ENCODE measurements around the gene IMPA2. TPM values are rescaled to one million over a fixed set of nuclear protein-coding genes. Genes with fewer than 3 reads are reported as not detected.
"Not testable (repeated sequence)": the region's sequence is repeated elsewhere in the genome, so short reads cannot be mapped to it uniquely, and the experiment has no call there.

Gene IMPA2
- total and polyA plus RNA-seq, 2 of the 13 experiments (the other 11 are each of a cell fraction or from before 2014, with no cell fraction given) = 37.8 to 71.8 TPM

DNA sequence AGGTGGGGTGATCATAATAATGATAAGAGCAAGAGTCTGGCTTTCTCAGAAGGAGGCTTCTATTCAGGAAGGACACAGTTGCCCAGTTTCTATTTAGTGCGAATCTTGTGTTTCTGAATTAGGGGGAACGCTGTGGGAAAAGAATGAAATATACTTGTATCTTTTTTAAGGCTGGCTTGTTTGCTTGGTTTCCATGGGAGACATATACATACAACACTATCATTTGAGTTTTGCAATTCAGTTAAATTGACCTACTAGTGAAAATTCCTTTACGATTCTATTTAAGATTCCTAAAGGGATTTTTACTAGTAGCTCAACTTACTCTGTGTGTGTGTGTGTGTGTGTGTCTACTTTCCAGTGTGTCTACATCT is 87.6 kb downstream of the IMPA2 start:
- Histone ChIP-seq H3K79me2 (ENCODE audit: insufficient read depth, low read length) (no peaks in the 10 kb centered on the region), H3K9ac (ENCODE audit: insufficient read depth, low read depth, low read length) (no peak overlapping the region), H3K4me3 (replicated peaks in 1 of 3; ENCODE audit: insufficient read depth in 1 of 3, low read depth in 2 of 3, low read length in 3 of 3) (no peak overlapping the region), H3K4me2 (ENCODE audit: low read depth, low read length) (no peak overlapping the region), H3K27me3 (ENCODE audit: control insufficient read depth in 1 of 2, insufficient read depth in 2 of 2, low read length in 2 of 2) (peaks cover 0 to 12% of the 10 kb centered on the region in 2 experiments; a peak in 3 of 5 replicates), H3K4me1 (ENCODE audit: insufficient read depth, low read length) (no peaks in the 10 kb centered on the region), H3K36me3 (replicated peaks in 1 of 2; ENCODE audit: control insufficient read depth in 1 of 2, insufficient read depth in 2 of 2, low read length in 2 of 2) (no peaks in the 10 kb centered on the region), H2AFZ (ENCODE audit: low read length) (no peak overlapping the region), H3K27ac (ENCODE audit: extremely low read length, insufficient read depth, low read length) (no peak overlapping the region), H4K20me1 (ENCODE audit: insufficient read depth, low read length) (no peaks in the 10 kb centered on the region), H3K9me3 (ENCODE audit: low read length) (no peaks in the 10 kb centered on the region)
- ChIA-PET CTCF (ENCODE audit: low intra/inter-chr PET ratio, low total read pairs) (no interaction called here), POLR2A (no interaction called here)
- FAIRE-seq (no peak), DNase-seq (ENCODE audit: low spot score) (no peak), ATAC-seq (no peak)
- 44% methylated on average over 3 of the region's 3 CpGs for WGBS (ENCODE audit: low lambda C conversion rate)
- no TSS peak for BruUV-seq (replicated peaks)
- TF ChIP-seq ZNF615 (CRISPR knock-in tag; IDR thresholded peaks at IDR 0.05; ENCODE audit: borderline replicate concordance) (no peak), ISX (CRISPR knock-in tag; conservative IDR thresholded peaks at IDR 0.05) (no peak), NFIB (CRISPR knock-in tag; IDR thresholded peaks at IDR 0.05; ENCODE audit: borderline replicate concordance) (no peak), SP4 (CRISPR knock-in tag; IDR thresholded peaks at IDR 0.05) (no peak), SMARCE1 (IDR thresholded peaks at IDR 0.05; ENCODE audit: borderline replicate concordance) (no peak), SOX5 (CRISPR knock-in tag; IDR thresholded peaks at IDR 0.05; ENCODE audit: borderline replicate concordance) (no peak), CENPT (CRISPR knock-in tag; IDR thresholded peaks at IDR 0.05; ENCODE audit: low read depth) (no peak), SMAD3 (CRISPR knock-in tag; IDR thresholded peaks at IDR 0.05) (no peak), CCDC6 (CRISPR knock-in tag; IDR thresholded peaks at IDR 0.05) (no peak)
- TF ChIP-seq, protein P1, sequence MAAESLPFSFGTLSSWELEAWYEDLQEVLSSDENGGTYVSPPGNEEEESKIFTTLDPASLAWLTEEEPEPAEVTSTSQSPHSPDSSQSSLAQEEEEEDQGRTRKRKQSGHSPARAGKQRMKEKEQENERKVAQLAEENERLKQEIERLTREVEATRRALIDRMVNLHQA (CRISPR knock-in tag; IDR thresholded peaks at IDR 0.05) = no peak
- TF ChIP-seq, protein P2, sequence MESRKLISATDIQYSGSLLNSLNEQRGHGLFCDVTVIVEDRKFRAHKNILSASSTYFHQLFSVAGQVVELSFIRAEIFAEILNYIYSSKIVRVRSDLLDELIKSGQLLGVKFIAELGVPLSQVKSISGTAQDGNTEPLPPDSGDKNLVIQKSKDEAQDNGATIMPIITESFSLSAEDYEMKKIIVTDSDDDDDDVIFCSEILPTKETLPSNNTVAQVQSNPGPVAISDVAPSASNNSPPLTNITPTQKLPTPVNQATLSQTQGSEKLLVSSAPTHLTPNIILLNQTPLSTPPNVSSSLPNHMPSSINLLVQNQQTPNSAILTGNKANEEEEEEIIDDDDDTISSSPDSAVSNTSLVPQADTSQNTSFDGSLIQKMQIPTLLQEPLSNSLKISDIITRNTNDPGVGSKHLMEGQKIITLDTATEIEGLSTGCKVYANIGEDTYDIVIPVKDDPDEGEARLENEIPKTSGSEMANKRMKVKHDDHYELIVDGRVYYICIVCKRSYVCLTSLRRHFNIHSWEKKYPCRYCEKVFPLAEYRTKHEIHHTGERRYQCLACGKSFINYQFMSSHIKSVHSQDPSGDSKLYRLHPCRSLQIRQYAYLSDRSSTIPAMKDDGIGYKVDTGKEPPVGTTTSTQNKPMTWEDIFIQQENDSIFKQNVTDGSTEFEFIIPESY (CRISPR knock-in tag; IDR thresholded peaks at IDR 0.05) = no peak
- TF ChIP-seq, protein P3, sequence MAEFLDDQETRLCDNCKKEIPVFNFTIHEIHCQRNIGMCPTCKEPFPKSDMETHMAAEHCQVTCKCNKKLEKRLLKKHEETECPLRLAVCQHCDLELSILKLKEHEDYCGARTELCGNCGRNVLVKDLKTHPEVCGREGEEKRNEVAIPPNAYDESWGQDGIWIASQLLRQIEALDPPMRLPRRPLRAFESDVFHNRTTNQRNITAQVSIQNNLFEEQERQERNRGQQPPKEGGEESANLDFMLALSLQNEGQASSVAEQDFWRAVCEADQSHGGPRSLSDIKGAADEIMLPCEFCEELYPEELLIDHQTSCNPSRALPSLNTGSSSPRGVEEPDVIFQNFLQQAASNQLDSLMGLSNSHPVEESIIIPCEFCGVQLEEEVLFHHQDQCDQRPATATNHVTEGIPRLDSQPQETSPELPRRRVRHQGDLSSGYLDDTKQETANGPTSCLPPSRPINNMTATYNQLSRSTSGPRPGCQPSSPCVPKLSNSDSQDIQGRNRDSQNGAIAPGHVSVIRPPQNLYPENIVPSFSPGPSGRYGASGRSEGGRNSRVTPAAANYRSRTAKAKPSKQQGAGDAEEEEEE (CRISPR knock-in tag; IDR thresholded peaks at IDR 0.05; ENCODE audit: borderline replicate concordance) = no peak
- in situ Hi-C loops (cut with HindIII; ENCODE audit: extremely low pct_ligation_motif_present, low pct_unique_long_range_greater_than_20kb) (no loop called here), intact Hi-C loops (cut with micrococcal nuclease; ENCODE audit: unreplicated experiment) (no loop called here)

DNA sequence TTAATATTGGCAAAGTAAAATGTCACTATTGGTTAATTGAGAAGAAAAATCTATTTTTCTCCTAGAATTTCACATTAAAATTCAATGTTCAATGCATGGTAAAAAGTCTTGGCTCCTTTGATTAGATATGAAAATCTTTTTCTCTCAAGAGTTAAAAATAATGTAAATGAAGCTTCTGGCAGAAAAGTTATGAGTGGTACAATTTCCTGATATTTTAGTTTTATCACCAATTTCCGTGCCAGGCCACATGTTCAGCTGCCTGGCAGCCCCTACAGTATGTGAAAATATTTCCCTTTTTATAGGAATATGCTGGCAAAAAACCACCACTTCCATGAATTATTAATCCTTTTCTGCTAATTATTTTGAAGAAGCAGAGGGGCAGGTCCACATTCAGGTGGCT is 89.8 kb downstream of the IMPA2 start:
- H3K4me2 ChIP-seq (ENCODE audit: low read depth, low read length); CTCF ChIA-PET (ENCODE audit: low intra/inter-chr PET ratio, low total read pairs); H4K20me1 ChIP-seq (ENCODE audit: insufficient read depth, low read length); H2AFZ ChIP-seq (ENCODE audit: low read length); FAIRE-seq; H3K79me2 ChIP-seq (ENCODE audit: insufficient read depth, low read length); DNase-seq (ENCODE audit: low spot score); BruUV-seq (replicated peaks); ATAC-seq; H3K4me1 ChIP-seq (ENCODE audit: insufficient read depth, low read length); intact Hi-C loops (cut with micrococcal nuclease; ENCODE audit: unreplicated experiment); H3K27ac ChIP-seq (ENCODE audit: extremely low read length, insufficient read depth, low read length); H3K9ac ChIP-seq (ENCODE audit: insufficient read depth, low read depth, low read length); H3K9me3 ChIP-seq (ENCODE audit: low read length); in situ Hi-C loops (cut with HindIII; ENCODE audit: extremely low pct_ligation_motif_present, low pct_unique_long_range_greater_than_20kb); H3K36me3 ChIP-seq (replicated peaks in 1 of 2; ENCODE audit: control insufficient read depth in 1 of 2, insufficient read depth in 2 of 2, low read length in 2 of 2); H3K4me3 ChIP-seq (replicated peaks in 1 of 3; ENCODE audit: insufficient read depth in 1 of 3, low read depth in 2 of 3, low read length in 3 of 3); POLR2A ChIA-PET: not testable (repeated sequence)
- WGBS (ENCODE audit: low lambda C conversion rate) = 0% methylated on average over 1 of the region's 1 CpG
- H3K27me3 ChIP-seq (ENCODE audit: control insufficient read depth in 1 of 2, insufficient read depth in 2 of 2, low read length in 2 of 2) = peaks cover 0 to 23% of the 10 kb centered on the region in 2 experiments; a peak in 3 of 5 replicates

Measured in HepG2 (cell line).